GM19043 (cell line): Measurements from ENCODE around the gene ELOVL7.
"Not testable (repeated sequence)": the region's sequence is repeated elsewhere in the genome, so short reads cannot be mapped to it uniquely, and the experiment has no call there.

Experiments used
- ATAC-seq: cut with Tn5 transposase; IDR thresholded peaks from one replicate; pipeline ENCODE4 v1.9.1; 2021; ENCODE audit warnings: low read depth; ENCODE audit not compliant: unreplicated experiment

The ELOVL7 gene

GRCh38 chr5:60833520-60833919 is 10.5 kb downstream of the ELOVL7 start:
- ATAC-seq = no peak

GRCh38 chr5:60830581-60831127 is 13.4 kb downstream of the ELOVL7 start:
- peak; percentile 36 for ATAC-seq

DNA sequence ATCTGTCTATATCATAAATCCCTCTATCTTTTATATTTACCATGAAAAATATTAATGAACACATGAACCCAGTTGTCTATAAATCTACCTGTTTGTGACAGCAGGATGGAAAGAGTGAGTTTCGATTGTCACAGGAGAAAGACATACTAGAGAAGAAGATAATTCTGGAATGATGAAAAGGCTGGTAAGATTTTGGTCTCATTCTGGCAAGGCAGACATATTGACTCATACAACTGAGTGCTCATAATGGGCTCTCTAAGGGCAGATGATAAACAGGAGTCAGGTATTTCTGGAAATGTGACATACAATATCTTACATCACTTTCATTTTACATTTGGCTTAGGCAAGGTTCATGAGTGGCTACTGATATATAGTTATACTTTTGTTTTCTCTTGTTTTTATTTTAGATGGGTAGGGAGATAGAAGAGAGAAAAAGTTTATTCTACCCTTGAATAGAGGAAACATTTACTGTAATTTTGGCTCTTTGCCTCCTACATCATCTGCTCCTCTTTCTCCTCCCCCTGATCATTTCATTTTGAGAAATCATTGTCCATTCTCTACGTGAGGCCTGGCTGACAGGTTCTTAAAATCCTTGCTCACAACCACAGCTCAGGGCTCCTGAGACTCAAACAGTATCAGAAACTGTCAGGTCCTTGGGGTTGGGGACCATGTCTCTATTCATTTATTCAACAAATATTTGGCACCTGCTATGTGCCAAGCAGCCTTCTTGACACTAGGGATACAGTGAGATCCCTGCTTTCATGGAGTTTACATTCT is 14.4 kb downstream of the ELOVL7 start:
- no peak for ATAC-seq

GRCh38 chr5:60827201-60827600 is 16.9 kb downstream of the ELOVL7 start:
- no peak for ATAC-seq

DNA sequence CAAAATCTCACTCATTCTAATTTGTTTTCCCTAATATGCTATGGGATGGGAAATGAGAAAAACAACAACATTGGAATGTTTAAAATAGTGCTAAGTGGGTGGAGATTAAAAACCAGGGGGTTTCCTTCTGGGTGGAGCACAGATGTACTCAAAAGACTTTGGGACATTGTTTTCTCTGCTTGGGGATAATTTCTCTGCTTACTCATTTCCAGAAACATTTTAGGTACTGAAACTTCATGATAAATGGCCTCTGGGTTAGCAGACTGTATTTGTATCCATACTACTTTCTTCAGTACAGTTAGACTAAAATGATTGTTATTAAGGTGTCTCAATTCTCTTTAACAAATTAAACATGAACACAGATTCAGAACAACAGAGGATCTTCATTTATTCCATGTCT is 17.4 kb downstream of the ELOVL7 start:
- peak; percentile 77 for ATAC-seq

- ATAC-seq = no peak
These were observed 20.5 kb downstream of the ELOVL7 start for GRCh38 chr5:60823574-60823973.

- peak; percentile 35 for ATAC-seq
These were observed 21.8 kb downstream of the ELOVL7 start for GRCh38 chr5:60822285-60822556.

DNA sequence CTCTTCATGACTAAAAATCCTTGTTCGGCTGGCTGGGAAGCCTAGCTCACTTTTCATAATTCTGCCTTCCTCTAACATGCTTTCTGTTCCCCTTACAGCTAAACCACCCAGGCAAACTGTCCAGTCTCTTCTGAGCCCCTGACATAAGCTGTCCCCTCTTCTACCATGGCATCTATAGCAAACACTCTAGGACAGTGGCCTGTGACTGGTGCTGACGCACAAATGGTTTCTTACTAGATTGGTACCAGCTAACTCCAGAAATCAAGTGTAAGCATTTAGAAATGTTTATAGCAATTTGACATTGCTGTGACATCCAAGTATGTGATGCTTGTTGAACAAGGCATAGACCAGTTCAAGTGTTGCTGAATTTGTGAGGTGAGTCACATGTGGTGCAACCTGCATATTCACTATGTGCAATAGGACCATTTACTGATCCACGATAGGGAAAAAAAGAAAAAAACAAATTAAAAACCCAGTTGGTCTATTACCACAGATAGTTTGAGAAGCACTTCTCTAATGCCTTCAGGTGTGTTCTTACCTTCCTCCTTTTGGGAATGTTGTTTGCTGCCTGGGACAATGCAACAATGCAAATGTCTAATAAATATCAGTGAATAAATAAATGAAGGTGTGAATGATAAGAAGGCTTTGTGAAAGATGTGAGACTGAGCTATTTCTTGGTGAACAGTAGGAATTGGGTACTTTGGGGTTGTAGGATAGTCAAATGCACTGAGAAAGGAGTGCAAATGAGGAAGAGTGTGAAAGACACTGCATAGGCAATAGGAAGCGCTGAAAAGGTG is 22.4 kb downstream of the ELOVL7 start:
- ATAC-seq = no peak

- ATAC-seq = no peak
These were observed 23.2 kb downstream of the ELOVL7 start for GRCh38 chr5:60820593-60821487.

DNA sequence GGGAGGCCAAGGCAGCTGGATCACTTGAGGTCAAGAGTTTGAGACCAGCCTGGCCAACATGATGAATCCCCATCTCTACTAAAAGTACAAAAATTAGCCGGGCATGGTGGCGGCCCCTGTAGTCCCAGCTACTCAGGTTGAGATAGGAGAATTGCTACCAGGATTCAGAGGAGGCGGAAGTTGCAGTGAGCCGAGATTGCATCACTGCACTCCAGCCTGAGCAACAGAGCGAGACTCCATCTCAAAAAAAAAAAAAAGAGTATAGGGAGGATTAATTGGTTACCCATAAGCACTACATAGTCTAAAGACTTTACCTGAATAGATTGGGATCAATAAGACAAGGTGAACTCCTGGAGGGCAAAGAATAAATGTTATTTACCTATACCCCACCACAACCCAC is 27.9 kb downstream of the ELOVL7 start:
- ATAC-seq = not testable (repeated sequence)

GRCh38 chr5:60814498-60814897 is 29.6 kb downstream of the ELOVL7 start:
- no peak for ATAC-seq

DNA sequence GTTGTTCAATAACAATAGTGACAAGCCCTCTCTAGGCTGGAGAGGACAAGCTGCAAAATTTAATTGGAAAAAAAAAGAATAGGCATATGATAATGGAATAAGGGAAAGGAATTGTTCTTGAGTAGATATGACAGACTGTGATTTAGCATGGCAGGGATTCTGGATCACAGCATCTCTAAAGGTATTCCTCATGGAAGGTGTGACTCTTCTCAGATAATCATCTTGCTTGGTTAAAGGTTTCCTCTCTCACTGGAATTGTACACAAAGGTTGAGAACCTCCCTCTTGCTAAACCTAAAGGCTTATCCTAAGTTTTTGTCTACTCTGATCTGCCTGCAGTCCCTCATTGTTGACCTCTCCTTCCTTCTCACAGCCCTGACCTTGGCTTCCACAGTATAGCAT is 31.6 kb downstream of the ELOVL7 start:
- no peak for ATAC-seq

- ATAC-seq = peak; percentile 46
These were observed 33.0 kb downstream of the ELOVL7 start for GRCh38 chr5:60811105-60811504.

- ATAC-seq = peak; percentile 93
These were observed 33.5 kb downstream of the ELOVL7 start for GRCh38 chr5:60810438-60811085.

- no peak for ATAC-seq
These were observed 34.1 kb downstream of the ELOVL7 start for GRCh38 chr5:60809891-60810425.

DNA sequence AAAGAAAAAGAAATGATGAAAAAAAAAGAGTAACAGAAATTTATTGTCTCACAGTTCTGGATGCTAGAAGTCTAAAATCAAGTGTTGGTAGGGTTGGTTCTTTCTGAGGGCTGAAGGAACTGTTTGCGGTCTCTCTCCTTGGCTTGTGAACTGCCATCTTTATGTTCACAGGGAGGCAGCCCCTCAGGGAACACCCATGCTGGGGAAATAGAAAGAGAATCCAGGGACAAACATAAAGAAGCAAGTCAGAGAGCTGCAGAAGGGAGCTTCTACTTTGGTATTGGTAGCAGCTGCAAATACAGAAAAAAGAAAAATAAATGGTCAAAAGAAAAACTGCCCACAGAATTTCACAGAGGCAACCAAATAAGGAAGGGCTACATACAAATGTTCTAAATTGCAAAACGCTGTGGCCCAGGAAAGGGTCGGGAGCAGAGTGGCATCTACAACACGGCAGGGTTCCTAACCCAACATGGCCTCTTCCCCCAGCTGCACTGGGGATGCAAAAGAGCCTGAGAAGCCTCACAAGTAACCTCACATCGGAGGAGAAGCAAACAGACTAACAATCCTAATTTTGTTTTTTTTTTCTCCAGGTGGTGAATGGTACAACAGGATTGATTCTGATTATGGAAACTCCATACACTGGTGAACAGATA is 37.4 kb downstream of the ELOVL7 start:
- ATAC-seq = no peak

DNA sequence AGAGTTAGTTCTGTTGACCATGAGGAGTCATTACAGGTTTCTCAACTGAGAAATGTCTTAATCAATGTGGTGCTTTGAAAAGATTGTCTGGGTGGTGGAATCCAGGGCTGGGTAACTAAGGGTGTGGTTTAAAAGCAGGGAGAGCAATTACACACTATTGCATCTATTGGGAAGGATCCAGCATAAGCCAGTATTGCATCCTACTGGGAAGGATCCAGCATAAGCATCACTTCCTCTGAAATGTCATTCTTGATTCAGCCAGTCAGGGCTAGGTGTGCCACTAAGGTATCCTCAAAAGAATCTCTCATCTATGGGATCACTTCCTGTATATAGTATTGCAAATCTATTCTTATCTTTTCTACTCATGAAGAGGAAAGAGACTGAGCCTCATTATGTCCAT is 38.6 kb downstream of the ELOVL7 start:
- no peak for ATAC-seq

DNA sequence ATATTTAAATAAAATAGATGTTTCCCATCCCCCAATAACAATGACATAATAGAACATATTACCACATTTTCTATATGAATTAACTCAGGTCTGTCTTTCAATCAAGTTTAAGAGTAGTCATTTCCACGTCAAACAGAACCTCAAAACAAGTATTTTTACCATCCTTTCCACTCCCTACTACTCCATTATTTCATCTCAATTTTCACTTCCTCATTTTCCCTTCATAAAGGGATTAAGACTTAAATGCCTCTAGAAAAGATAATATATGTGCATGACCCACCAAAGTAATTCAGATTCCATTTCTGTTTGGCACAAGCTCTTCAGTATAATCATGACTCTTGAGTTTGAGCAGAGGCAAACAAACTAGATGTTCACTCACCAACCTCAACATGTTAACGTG is 40.4 kb downstream of the ELOVL7 start:
- no peak for ATAC-seq

GRCh38 chr5:60802986-60803385 is 41.1 kb downstream of the ELOVL7 start:
- no peak for ATAC-seq

DNA sequence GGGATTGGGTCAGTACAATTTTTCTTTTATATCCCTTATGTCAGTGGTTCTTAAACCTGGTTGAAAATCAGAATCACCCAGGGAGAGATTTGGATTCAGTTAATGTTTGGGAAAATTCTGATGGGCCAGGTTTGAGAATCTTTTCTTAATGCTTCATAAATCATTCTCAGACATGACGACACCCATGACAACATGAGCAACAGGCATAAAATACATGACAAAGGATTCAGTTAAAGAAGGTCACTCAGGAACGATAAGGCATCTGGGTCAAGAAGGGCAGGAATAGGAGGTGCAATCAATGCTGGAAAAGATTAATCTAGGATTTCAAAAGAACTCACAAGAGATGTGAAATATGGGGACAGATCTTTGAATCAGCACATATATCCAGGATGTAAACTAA is 41.8 kb downstream of the ELOVL7 start:
- ATAC-seq = no peak
